GM18873 (cell line): ENCODE measurements around the gene CCDC51.
"Not testable (repeated sequence)": the region's sequence is repeated elsewhere in the genome, so short reads cannot be mapped to it uniquely, and the experiment has no call there.

Source experiments
- ATAC-seq: cut with Tn5 transposase; IDR thresholded peaks from one replicate; pipeline ENCODE4 v1.9.1; 2021; ENCODE audit warnings: mild to moderate bottlenecking, moderate library complexity, moderate number of reproducible peaks; ENCODE audit not compliant: unreplicated experiment, low FRiP score

Gene CCDC51

DNA sequence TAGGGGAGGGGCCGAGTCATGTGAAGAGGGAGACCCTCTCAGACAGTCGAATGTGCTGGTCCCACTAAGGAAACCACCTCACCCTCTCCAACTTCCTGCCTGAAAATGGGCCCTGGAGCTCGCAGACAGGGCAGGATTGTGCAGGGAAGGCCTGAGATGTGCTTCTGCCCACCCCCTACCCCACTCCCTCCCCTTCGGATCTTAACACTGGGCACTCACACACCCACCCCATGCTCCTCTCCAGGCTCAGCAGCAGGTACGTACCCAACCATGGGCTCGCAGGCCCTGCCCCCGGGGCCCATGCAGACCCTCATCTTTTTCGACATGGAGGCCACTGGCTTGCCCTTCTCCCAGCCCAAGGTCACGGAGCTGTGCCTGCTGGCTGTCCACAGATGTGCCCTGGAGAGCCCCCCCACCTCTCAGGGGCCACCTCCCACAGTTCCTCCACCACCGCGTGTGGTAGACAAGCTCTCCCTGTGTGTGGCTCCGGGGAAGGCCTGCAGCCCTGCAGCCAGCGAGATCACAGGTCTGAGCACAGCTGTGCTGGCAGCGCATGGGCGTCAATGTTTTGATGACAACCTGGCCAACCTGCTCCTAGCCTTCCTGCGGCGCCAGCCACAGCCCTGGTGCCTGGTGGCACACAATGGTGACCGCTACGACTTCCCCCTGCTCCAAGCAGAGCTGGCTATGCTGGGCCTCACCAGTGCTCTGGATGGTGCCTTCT is 26.6 kb upstream of the CCDC51 start:
- no peak for ATAC-seq

DNA sequence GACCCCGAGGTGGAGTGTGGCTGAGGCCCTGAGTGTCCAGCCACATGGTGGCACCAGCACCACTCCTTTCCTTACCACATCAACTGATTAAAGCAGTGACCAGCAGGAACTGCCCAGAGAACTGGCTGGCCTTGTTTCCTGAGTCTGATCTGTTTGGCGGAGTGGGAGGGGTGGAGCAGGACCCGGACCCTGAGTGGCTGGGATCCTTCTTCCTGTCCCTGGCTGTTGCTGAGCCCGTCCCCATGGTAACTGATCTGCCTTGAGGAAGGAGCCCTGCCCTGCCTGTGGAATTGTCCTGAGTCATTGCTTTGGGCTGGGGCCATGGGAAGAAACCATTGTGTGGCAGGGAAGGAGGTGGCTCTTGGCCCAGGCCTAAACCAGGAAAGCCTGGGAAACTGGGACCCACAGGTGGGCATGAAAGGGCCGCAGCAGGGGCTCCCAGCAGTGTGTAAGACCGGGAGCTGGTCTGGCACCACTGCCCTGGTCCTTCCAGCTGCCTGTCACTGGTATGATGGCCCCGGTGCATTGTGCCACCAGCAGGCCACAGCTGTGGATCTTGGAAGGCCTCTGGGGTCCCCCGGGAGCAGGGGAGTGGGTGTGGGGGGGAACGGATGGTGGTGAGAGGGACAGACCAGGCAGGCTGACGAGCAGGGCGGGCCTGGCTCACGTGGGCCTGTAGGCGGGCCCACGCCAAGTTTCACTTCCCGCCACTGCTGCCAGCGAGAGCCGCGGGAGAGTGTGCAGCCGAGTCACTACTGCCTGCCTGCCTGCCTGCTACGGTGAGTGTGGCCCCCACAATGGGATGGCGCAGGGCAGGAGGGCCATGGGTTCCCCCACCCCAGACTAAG is 25.8 kb upstream of the CCDC51 start:
- peak; percentile 66 for ATAC-seq

GRCh38 chr3:48465237-48465530 is 25.3 kb upstream of the CCDC51 start:
- no peak for ATAC-seq

DNA sequence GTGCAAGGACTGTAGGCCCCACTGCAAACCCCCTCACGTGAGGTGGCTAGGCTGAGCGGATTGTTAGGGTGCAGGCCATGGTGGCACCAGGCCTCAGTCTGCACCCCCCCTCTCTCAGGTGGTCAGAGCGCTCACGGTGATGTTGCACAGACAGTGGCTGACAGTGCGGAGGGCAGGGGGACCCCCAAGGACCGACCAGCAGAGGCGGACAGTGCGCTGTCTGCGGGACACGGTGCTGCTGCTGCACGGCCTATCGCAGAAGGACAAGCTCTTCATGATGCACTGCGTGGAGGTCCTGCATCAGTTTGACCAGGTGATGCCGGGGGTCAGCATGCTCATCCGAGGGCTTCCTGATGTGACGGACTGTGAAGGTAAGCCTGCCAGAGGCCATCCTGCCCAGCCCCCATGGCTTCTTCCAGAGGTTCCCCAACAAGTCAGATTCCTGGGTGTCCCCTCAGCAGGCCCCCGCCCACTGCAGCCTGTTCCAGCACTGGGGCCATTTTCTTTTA is 24.8 kb upstream of the CCDC51 start:
- no peak for ATAC-seq

DNA sequence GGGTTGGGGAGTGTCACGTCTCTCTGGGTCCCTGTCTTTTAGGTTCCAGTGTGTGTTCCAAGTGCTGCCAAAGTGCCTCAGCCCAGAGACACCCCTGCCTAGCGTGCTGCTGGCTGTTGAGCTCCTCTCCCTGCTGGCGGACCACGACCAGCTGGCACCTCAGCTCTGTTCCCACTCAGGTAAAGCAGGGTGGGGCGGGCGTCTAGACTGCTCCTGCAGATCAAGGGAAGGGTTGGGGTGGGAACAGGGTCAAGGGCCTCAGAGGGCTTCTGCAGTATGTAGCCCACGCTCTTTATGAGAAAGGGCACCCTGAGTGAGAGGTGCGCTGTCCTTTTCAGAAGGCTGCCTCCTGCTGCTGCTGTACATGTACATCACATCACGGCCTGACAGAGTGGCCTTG is 23.8 kb upstream of the CCDC51 start:
- no peak for ATAC-seq

GRCh38 chr3:48461767-48462166 is 21.8 kb upstream of the CCDC51 start:
- not testable (repeated sequence) for ATAC-seq

DNA sequence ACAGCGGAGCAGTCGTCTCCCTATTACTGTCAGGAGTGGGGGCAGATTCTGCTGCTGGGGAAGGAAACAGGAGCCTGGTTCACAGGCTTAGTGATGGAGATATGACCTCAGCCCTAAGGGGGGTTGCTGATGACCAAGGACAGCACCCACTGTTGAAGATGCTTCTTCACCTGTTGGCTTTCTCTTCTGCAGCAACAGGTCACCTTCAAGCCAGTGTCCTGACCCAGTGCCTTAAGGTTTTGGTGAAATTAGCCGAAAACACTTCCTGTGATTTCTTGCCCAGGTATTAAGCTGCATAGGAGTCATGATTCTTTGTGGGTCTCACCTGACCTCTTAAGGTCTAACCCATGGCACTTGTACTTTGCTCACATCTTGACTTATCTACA is 20.6 kb upstream of the CCDC51 start:
- no peak for ATAC-seq

DNA sequence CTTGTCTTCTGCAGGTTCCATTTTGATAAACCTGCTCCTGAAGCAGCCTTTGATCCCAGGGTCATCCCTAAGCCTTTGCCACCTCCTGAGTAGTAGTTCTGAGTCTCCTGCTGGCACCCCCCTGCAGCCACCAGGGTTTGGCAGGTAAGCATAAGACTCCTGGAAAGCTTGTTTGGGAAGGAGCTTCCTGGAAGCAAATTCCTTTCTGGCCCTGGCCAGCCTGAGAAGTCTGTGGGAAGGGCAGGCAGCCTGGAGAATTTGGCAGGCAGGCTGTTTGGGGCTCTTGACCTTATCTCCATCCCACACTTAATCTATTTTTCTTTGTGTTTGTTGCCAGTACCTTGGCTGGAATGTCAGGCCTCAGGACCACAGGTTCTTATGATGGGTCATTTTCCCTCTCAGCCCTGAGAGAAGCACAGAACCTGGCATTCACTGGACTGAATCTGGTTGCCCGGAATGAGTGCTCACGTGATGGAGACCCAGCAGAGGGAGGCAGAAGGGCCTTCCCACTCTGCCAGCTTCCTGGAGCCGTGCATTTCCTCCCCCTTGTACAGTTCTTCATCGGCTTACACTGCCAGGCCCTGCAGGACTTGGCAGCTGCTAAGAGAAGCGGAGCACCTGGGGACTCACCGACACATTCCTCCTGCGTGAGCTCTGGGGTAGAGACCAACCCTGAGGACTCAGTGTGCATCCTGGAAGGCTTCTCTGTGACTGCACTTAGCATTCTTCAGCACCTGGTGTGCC is 20.0 kb upstream of the CCDC51 start:
- ATAC-seq, result no peak

- ATAC-seq, result no peak
Measured at GRCh38 chr3:48459331-48459730, 19.4 kb upstream of the CCDC51 start.

DNA sequence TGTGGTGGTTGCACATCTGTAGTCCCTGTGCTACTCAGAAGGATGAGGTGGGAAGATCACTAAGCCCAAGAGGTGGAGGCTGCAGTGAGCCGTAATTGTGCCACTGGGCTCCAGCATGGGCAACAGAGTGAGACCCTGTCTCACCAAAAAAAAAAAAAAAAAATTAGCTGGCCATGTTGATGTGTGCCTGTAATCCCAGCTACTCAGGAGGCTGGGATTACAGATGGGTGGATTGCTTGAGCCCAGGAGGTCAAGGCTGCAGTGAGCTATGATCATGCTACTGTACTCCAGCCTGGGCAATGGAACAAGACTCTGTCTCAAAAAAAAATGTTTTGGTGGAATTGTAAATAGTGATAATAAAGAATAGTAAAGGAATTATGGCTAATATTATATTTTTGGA is 16.5 kb upstream of the CCDC51 start:
- ATAC-seq, result no peak

GRCh38 chr3:48451270-48451669 is 11.4 kb upstream of the CCDC51 start:
- ATAC-seq, result no peak

DNA sequence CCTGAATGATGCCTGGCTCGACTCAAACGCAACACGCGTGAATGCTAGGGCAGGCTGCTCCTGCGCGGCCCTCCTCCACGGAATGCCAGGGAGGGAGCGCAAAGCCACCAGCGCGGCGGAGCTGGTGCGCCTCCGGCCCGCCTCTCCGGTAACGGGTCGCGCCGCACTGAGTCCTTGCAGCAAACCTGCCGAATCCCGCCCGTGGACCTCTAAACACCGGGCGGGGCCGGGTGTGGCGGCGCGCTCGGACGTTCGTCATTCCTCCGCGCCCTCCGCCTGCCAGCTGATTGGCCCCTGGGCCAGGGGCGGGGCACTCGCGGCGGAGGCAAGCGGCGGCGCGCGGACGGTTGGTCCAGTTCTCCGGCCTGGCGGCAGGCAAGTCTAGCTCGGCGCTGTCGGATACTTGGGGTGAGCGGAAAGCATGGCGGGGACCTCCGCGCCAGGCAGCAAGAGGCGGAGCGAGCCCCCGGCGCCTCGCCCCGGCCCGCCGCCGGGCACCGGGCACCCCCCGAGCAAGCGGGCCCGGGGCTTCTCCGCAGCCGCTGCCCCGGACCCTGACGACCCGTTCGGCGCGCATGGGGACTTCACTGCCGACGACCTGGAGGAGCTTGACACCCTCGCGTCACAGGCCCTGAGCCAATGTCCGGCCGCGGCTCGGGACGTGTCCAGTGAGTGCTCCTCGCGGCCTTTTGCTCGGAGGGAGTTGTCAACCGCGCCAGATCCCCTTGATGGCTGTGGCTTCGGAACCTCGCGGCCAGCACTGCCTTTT is 6.7 kb upstream of the CCDC51 start, which contains the start of gene ATRIP:
TSS of gene ATRIP (plus strand) at position 313 of the 769 bp plus-strand sequence. CDS start at position 422, 109 bp downstream.
- ATAC-seq, result peak; percentile 69

DNA sequence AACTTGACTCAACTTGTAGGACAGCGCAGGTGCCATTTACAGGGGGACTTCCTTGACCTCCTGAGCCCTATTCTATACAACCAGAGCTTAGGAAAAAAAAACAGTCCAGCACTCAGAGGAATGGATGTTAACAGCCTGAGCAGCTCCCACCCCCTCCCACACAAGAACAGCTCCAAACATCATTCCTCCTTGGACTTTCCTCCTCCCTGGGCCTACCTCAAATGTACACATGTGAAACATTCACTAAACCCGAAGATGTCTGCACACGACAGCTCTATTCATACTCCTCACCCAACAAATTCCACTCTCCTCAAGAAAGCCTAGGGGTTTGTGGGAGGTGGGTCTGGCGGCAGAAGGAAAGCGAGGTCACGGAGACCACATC is 6.1 kb upstream of the CCDC51 start:
- ATAC-seq, result no peak

- ATAC-seq, result no peak
Measured at GRCh38 chr3:48445277-48445882, 5.5 kb upstream of the CCDC51 start.

DNA sequence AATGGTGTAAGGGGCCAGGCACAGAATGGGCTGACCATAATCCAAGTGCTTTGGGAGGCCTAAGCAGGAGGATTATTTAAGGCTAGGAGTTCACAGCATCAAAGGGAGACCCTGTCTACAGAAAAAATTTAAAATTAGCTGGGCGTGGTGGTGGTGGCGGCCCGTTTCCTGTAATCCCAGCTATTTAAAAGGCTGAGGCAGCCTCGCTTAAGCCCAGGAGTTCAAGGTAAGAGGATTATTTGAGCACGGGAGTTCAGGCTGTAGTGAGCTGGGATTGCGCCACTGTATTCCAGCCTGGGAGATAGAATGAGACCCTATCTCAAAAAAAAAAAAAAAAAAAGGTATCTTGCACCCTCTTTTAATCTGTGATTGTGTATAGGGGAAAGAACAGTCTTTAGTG is 2.0 kb upstream of the CCDC51 start:
- no peak for ATAC-seq

- no peak for ATAC-seq
Measured at GRCh38 chr3:48440590-48440958, 655 bp upstream of the CCDC51 start.

- no peak for ATAC-seq
Measured at GRCh38 chr3:48437812-48438211, 2.1 kb downstream of the CCDC51 start.

DNA sequence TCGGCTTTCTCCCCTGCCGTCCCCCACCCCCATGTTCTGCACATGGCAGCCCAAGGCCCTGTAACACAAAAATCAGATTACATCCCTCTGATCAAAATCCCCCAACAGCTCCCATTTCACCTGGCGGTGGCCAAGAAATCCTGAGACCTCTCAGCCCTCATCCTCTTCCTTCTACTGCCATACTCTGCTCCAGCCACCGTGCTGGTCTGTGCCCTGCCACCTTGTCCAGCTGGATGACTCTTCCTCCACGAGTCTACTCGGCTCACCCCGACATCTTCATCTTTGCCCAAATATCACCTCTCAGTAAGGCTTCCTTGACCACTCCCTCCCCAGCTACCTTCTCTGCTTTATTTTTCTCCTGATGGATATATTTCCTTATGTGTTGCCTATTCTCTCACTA is 3.1 kb downstream of the CCDC51 start:
- ATAC-seq, result no peak

GRCh38 chr3:48436477-48436787 is 3.5 kb downstream of the CCDC51 start:
- no peak for ATAC-seq

DNA sequence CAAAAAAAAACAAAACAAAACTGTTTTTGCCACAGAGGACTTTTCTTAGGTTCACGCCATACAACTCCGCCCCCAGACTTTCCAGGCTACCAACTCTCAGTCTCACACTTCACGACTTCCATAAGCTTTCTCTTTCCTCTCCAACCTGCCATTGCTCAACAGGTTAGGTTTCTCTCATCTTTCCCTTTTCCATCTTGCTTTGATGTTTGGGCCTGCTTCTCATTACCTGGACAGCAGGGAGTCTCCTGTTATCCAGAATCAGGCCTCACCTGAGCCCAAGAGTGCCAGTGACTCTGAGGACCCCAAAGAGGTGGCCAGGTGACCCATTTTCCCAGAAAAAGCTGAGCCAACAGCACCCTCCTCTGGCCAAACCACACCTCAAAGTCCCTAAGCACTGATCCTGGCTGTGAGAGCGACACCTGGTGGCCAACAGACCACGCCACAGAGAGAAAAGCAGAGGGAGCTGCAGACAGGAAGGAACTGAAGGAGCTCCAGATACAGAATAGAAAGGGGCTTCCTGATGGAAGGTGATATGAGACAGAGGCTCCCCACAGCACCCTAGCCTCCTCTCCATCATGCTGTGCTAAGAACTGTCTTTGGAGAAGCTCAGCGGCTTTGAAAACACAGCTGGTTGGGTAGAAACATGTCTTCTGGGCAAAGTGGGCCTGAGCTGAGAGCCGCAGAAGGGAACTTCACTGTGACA is 4.0 kb downstream of the CCDC51 start:
- ATAC-seq, result no peak
